ENCODE results near the gene ERC2.

Gene ERC2

GRCh38 chr3:56238299-56238698 lies 230.0 kb downstream of the ERC2 start:
- no peak for DNase-seq

- no peak for DNase-seq
Observed at GRCh38 chr3:56233742-56234141, 234.5 kb downstream of the ERC2 start.

- no peak for DNase-seq
Observed at GRCh38 chr3:56229311-56229710, 239.0 kb downstream of the ERC2 start.

GRCh38 chr3:56222866-56223265 lies 245.4 kb downstream of the ERC2 start:
- DNase-seq = no peak

- DNase-seq = no peak
Observed at GRCh38 chr3:56219894-56220805, 248.1 kb downstream of the ERC2 start.

GRCh38 chr3:56209982-56210751 lies 258.1 kb downstream of the ERC2 start:
- no peak for DNase-seq

GRCh38 chr3:56207922-56208321 lies 260.3 kb downstream of the ERC2 start:
- no peak for DNase-seq

GRCh38 chr3:56205406-56205805 lies 262.9 kb downstream of the ERC2 start:
- no peak for DNase-seq

GRCh38 chr3:56202997-56203396 lies 265.3 kb downstream of the ERC2 start:
- no peak for DNase-seq

- DNase-seq = no peak
Observed at GRCh38 chr3:56201407-56201806, 266.9 kb downstream of the ERC2 start.

GRCh38 chr3:56200251-56200650 lies 268.0 kb downstream of the ERC2 start:
- DNase-seq = no peak

GRCh38 chr3:56197991-56198390 lies 270.3 kb downstream of the ERC2 start:
- DNase-seq = no peak

- DNase-seq = no peak
Observed at GRCh38 chr3:56197259-56197965, 270.9 kb downstream of the ERC2 start.

- DNase-seq = no peak
Observed at GRCh38 chr3:56196700-56197099, 271.6 kb downstream of the ERC2 start.

- DNase-seq = no peak
Observed at GRCh38 chr3:56193519-56193918, 274.7 kb downstream of the ERC2 start.

GRCh38 chr3:56192001-56192400 lies 276.3 kb downstream of the ERC2 start:
- no peak for DNase-seq

GRCh38 chr3:56190771-56191305 lies 277.4 kb downstream of the ERC2 start:
- DNase-seq = no peak

- no peak for DNase-seq
Observed at GRCh38 chr3:56190130-56190529, 278.1 kb downstream of the ERC2 start.

GRCh38 chr3:56189536-56189935 lies 278.7 kb downstream of the ERC2 start:
- DNase-seq = no peak

- DNase-seq = no peak
Observed at GRCh38 chr3:56188201-56188600, 280.1 kb downstream of the ERC2 start.

GRCh38 chr3:56187051-56187450 lies 281.2 kb downstream of the ERC2 start:
- no peak for DNase-seq

- DNase-seq = no peak
Observed at GRCh38 chr3:56185827-56186226, 282.4 kb downstream of the ERC2 start.

- DNase-seq = no peak
Observed at GRCh38 chr3:56183529-56183928, 284.7 kb downstream of the ERC2 start.

All from activated naive CD4-positive, alpha-beta T cell treated with Interleukin-2 at 50 U/mL for 16 hours (primary cell).